GM12878 (cell line): ENCODE data around the gene ADAMTSL3. TPM values are rescaled to one million over a fixed set of nuclear protein-coding genes. Genes with fewer than 3 reads are reported as not detected.

ENCODE experiments used
- ATAC-seq: fragments of 200-7000 bp; cut with Tn5 transposase; 3 replicates; pipeline ENCODE4 v1.9.1; 2020; ENCODE audit warnings: mild to moderate bottlenecking, moderate library complexity
- BruUV-seq: library from RNA; stranded (reverse); fragments of 400-500 nt; replicated peaks from 2 replicates; lab custom pipeline; 2021; lab: Mats Ljungman, UMichigan
- CTCF ChIA-PET: fragments of 300-600 bp; sonication (Branson Sonifier 250); formaldehyde crosslinking; extraction: SDS; loops from one replicate; lab custom pipeline; 2021; ENCODE audit warnings: inconsistent platforms; lab: Yijun Ruan, JAX
- POLR2A ChIA-PET: fragments of 350-600 bp; formaldehyde crosslinking; extraction: SDS; loops from one replicate; lab custom pipeline; 2021; ENCODE audit warnings: inconsistent platforms; lab: Charles Lee
- RAD21 ChIA-PET: fragments of 300-600 bp; sonication (Branson Sonifier 250); formaldehyde crosslinking; loops from one replicate; lab custom pipeline; 2023; ENCODE audit warnings: antibody characterized with exemption; ENCODE audit not compliant: unreplicated experiment; lab: Charles Lee
- SMC1A ChIA-PET: fragments of 300-600 bp; sonication (Branson Sonifier 250); formaldehyde crosslinking; loops from one replicate; lab custom pipeline; 2023; ENCODE audit not compliant: unreplicated experiment, uncharacterized antibody; lab: Charles Lee
- DNase-seq: peaks from one replicate; pipeline ENCODE4 v3.0.0-alpha.2; 2011; ENCODE audit warnings: low read depth, low spot score
- FAIRE-seq: peaks from 3 replicates; lab custom pipeline; 2011; peaks lifted over from hg19 to GRCh38; lab: Jason Lieb, UNC
- H2AFZ ChIP-seq: 2 replicates; pipeline ENCODE4 v1.6.0; 2011; ENCODE audit warnings: low read depth, low read length, control low read depth; ENCODE audit not compliant: control insufficient read depth
- H3K27ac ChIP-seq: 2 replicates; pipeline ENCODE4 v1.5.1; 2011; ENCODE audit warnings: control low read depth; ENCODE audit not compliant: control insufficient read depth, insufficient read depth
- H3K27me3 ChIP-seq, 2 experiments: replicated peaks in 1 of 2; 2 replicates each; pipeline versions ENCODE4 v1.6.0 to v1.6.1; 2011; ENCODE audit warnings: low read length in 1 of 2; ENCODE audit not compliant: control insufficient read depth in 2 of 2, insufficient read depth in 2 of 2
- H3K36me3 ChIP-seq, 2 experiments: 2 replicates each; pipeline ENCODE4 v1.5.1; 2011; ENCODE audit warnings: low read length in 1 of 2; ENCODE audit not compliant: control insufficient read depth in 2 of 2, insufficient read depth in 2 of 2
- H3K4me1 ChIP-seq: 2 replicates; pipeline ENCODE4 v1.6.1; 2011; ENCODE audit warnings: mild to moderate bottlenecking, low read length, moderate library complexity, mixed read lengths; ENCODE audit not compliant: control insufficient read depth, insufficient read depth
- H3K4me2 ChIP-seq: 2 replicates; pipeline ENCODE4 v1.6.0; 2011; ENCODE audit warnings: control low read depth; ENCODE audit not compliant: control insufficient read depth, insufficient read depth
- H3K4me3 ChIP-seq: fragments of 200-600 bp; sonication (generic); 2 replicates; pipeline ENCODE4 v1.5.1; 2016
- H3K79me2 ChIP-seq: 2 replicates; pipeline ENCODE4 v1.6.0; 2011; ENCODE audit warnings: low read length; ENCODE audit not compliant: control insufficient read depth, insufficient read depth
- H3K9ac ChIP-seq: 2 replicates; pipeline ENCODE4 v1.8.0; 2011; ENCODE audit warnings: low read length, control low read depth, mixed read lengths; ENCODE audit not compliant: control insufficient read depth, insufficient read depth
- H3K9me3 ChIP-seq: replicated peaks from 3 replicates; pipeline ENCODE4 v1.5.1; 2011; ENCODE audit warnings: mild to moderate bottlenecking, low read length; ENCODE audit not compliant: control insufficient read depth, insufficient read depth
- H4K20me1 ChIP-seq: 2 replicates; pipeline ENCODE4 v1.6.0; 2011; ENCODE audit not compliant: control insufficient read depth, insufficient read depth
- EZH2 ChIP-seq: IDR thresholded peaks from 2 replicates; pipeline ENCODE4 v1.6.1; 2012; ENCODE audit warnings: low read depth, mild to moderate bottlenecking, control low read depth, inconsistent platforms, low read length, borderline replicate concordance; ENCODE audit not compliant: control insufficient read depth
- IRF3 ChIP-seq: fragments of 450-650 bp; IDR thresholded peaks from 2 replicates; pipeline ENCODE4 v1.6.1; 2014; ENCODE audit warnings: mild to moderate bottlenecking
- JUND ChIP-seq: IDR thresholded peaks from 2 replicates; pipeline ENCODE4 v1.6.1; 2012; ENCODE audit warnings: low read depth, mild to moderate bottlenecking, low read length, improper control_type of control experiment, moderate library complexity
- NR2C1 ChIP-seq: fragments of 450-650 bp; IDR thresholded peaks from 2 replicates; pipeline ENCODE4 v1.6.1; 2017; ENCODE audit warnings: antibody characterized with exemption, mild to moderate bottlenecking, moderate library complexity
- POU2F2 ChIP-seq: IDR thresholded peaks from 3 replicates; pipeline ENCODE4 v1.6.1; 2011; ENCODE audit warnings: low read depth, mild to moderate bottlenecking, low read length, borderline replicate concordance
- SKIL ChIP-seq: fragments of 450-650 bp; IDR thresholded peaks from 2 replicates; pipeline ENCODE4 v1.6.1; 2017; ENCODE audit warnings: mild to moderate bottlenecking, low read depth, inconsistent platforms; ENCODE audit not compliant: poor library complexity, severe bottlenecking
- ZNF622 ChIP-seq: fragments of 450-650 bp; IDR thresholded peaks from 2 replicates; pipeline ENCODE4 v1.6.1; 2017; ENCODE audit warnings: mild to moderate bottlenecking, inconsistent platforms
- WGBS: methylation state at CpG from one replicate; pipeline ENCODE4 v1.1.6; 2016; ENCODE audit warnings: low lambda C conversion rate; ENCODE audit not compliant: insufficient replicate concordance, insufficient coverage; ENCODE audit errors: missing lambda C conversion rate; 5-methylcytosine and 5-hydroxymethylcytosine counted together
- in situ Hi-C: fragments of 300-500 bp; cut with MboI; formaldehyde crosslinking; loops from 9 replicates; pipeline ENCODE4 v1.14.3; 2018; ENCODE audit warnings: mixed read lengths
- intact Hi-C: fragments of 100-400 bp; cut with micrococcal nuclease; formaldehyde crosslinking; loops from one replicate; pipeline ENCODE4 v1.14.2; 2022; ENCODE audit not compliant: unreplicated experiment
- polyA plus RNA-seq, 11 experiments: library from polyadenylated mRNA; depleted of rRNA in 4 of 11; unstranded in 6 of 11; stranded (reverse) in 5 of 11; fragments of >200 nt; fragmentation: Nextera tagmentation in 4 of 11; fragmentation: Illumina TruSeq in 1 of 11; extraction: Ambion mirVana in 4 of 11; extraction: Trizol in 1 of 11; gene quantifications; 1 replicate in 1 of 11; 2 replicates in 10 of 11; pipeline versions ENCODE4 v1.2.1 to v1.2.3, GENCODE V29; 2011 to 2016; ENCODE audit warnings: inconsistent platforms in 2 of 11, missing spikeins in 2 of 11, low read depth in 1 of 11
- total RNA-seq, 4 experiments: library from RNA; depleted of rRNA in 3 of 4; stranded (reverse); fragments of >200 nt in 3 of 4; fragmentation: Illumina TruSeq in 1 of 4; extraction: Trizol in 1 of 4; gene quantifications; 2 replicates each; pipeline versions ENCODE4 v1.2.1 to v1.2.3, GENCODE V29; 2013 to 2021

ADAMTSL3 gene
- total and polyA plus RNA-seq, 10 of the 15 experiments (the other 5 are each of a cell fraction or from before 2014, with no cell fraction given) = 0.01 to 0.28 (median 0.13) TPM

- in situ Hi-C loops (no loop called here), intact Hi-C loops (no loop called here)
- H3K36me3 ChIP-seq = no peaks in the 10 kb centered on the region
- H3K27ac ChIP-seq = no peak overlapping the region
- H3K4me1 ChIP-seq = no peaks in the 10 kb centered on the region
- WGBS = 12% methylated on average over 3 of the region's 3 CpGs
- ATAC-seq (no peak), DNase-seq (no peak), FAIRE-seq (no peak)
- TF ChIP-seq IRF3 (no peak), EZH2 (no peak), SKIL (no peak), NR2C1 (no peak), JUND (no peak), POU2F2 (no peak), ZNF622 (no peak)
- H3K9me3 ChIP-seq = no peaks in the 10 kb centered on the region
- no peak overlapping the region for H2AFZ ChIP-seq
- H4K20me1 ChIP-seq = no peaks in the 10 kb centered on the region
- H3K9ac ChIP-seq = no peak overlapping the region
- H3K4me2 ChIP-seq = no peak overlapping the region
- CTCF ChIA-PET = interaction anchor here (1.0 kb wide), 1 partner anchor 16 kb away, joined by 3 read pairs; no protein-coding TSS in a partner anchor
- H3K79me2 ChIP-seq = no peaks in the 10 kb centered on the region
- BruUV-seq = no TSS peak
- SMC1A ChIA-PET = no interaction called here
- 0 out of 4 replicates have a peak, but pooled peaks cover 0 to 2% of the 10 kb centered on the region in 2 experiments for H3K27me3 ChIP-seq
- no peak overlapping the region for H3K4me3 ChIP-seq
- RAD21 ChIA-PET = no interaction called here
- POLR2A ChIA-PET = no interaction called here
Observed at GRCh38 chr15:83716605-83717004, 62.7 kb downstream of the ADAMTSL3 start.
